Measurements from ENCODE around the gene RAPGEF6.
A peak's percentile ranks its signal among the peaks of the same experiment; 100 is the strongest.

Gene RAPGEF6

GRCh38 chr5:131541071-131541470 lies 94.0 kb downstream of the RAPGEF6 start:
- H3K4me3 ChIP-seq (ENCODE audit: low read depth, low read length): no peak overlapping the region
- ChIA-PET CTCF (no interaction called here), POLR2A (no interaction called here)
- H3K36me3 ChIP-seq (ENCODE audit: control insufficient read depth in 2 of 2, insufficient read depth in 1 of 2, low read length in 2 of 2): no peaks in the 10 kb centered on the region; a peak in 1 of 3 replicates
- H3K27ac ChIP-seq (ENCODE audit: extremely low read depth, low read depth, low read length): no peak overlapping the region
- H3K9me3 ChIP-seq (ENCODE audit: control insufficient read depth, insufficient read depth, low read depth, low read length): no peaks in the 10 kb centered on the region
- peak; percentile 13; the same call in 1 of the 2 replicates for TF ChIP-seq OSR2 (tag by site-specific recombination; IDR thresholded peaks at IDR 0.05)
- TF ChIP-seq ZNF580 (tag by site-specific recombination; IDR thresholded peaks at IDR 0.05): no peak
- TF ChIP-seq ZSCAN18 (tag by site-specific recombination; IDR thresholded peaks at IDR 0.05): no peak
- TF ChIP-seq ZSCAN4 (tag by site-specific recombination; IDR thresholded peaks at IDR 0.05): no peak
- peaks cover 3% of the 10 kb centered on the region; the same call in 1 of the 2 replicates for H3K4me1 ChIP-seq (ENCODE audit: control insufficient read depth, insufficient read depth, low read length)

GRCh38 chr5:131539251-131539650 lies 95.8 kb downstream of the RAPGEF6 start:
- no peak overlapping the region for H3K4me3 ChIP-seq (ENCODE audit: low read depth, low read length)
- peaks cover 18% of the 10 kb centered on the region for H3K4me1 ChIP-seq (ENCODE audit: control insufficient read depth, insufficient read depth, low read length)
- ChIA-PET CTCF (no interaction called here), POLR2A (no interaction called here)
- no peak overlapping the region for H3K27ac ChIP-seq (ENCODE audit: extremely low read depth, low read depth, low read length)
- no peaks in the 10 kb centered on the region for H3K9me3 ChIP-seq (ENCODE audit: control insufficient read depth, insufficient read depth, low read depth, low read length)
- H3K36me3 ChIP-seq (ENCODE audit: control insufficient read depth in 2 of 2, insufficient read depth in 1 of 2, low read length in 2 of 2): no peaks in the 10 kb centered on the region
- TF ChIP-seq ZBTB49 (tag by site-specific recombination; IDR thresholded peaks at IDR 0.05; ENCODE audit: low read depth): no peak
- TF ChIP-seq CTCF (tag by site-specific recombination; IDR thresholded peaks at IDR 0.05): no peak
- no peak for TF ChIP-seq ZNF473 (tag by site-specific recombination; IDR thresholded peaks at IDR 0.05)
- no peak for TF ChIP-seq ZNF335 (tag by site-specific recombination; conservative IDR thresholded peaks at IDR 0.05)
- TF ChIP-seq ZFHX2 (tag by site-specific recombination; conservative IDR thresholded peaks at IDR 0.05): no peak
- TF ChIP-seq PRDM6 (tag by site-specific recombination; IDR thresholded peaks at IDR 0.05): no peak
- TF ChIP-seq ZNF239 (tag by site-specific recombination; IDR thresholded peaks at IDR 0.05): no peak
- no peak for TF ChIP-seq ZNF777 (tag by site-specific recombination; IDR thresholded peaks at IDR 0.05; ENCODE audit: borderline replicate concordance)
- TF ChIP-seq KLF1 (tag by site-specific recombination; IDR thresholded peaks at IDR 0.05): no peak
- TF ChIP-seq ZNF426 (tag by site-specific recombination; IDR thresholded peaks at IDR 0.05): no peak
- no peak for TF ChIP-seq ZNF791 (tag by site-specific recombination; IDR thresholded peaks at IDR 0.05)

Data from HEK293 (cell line).